ENCODE measurements around the gene GPS1.

GPS1 gene

GRCh38 chr17:82079001-82079677, 27.4 kb downstream of the GPS1 start:
- no peak for DNase-seq (ENCODE audit: low spot score)

- DNase-seq (ENCODE audit: low spot score) = no peak
Measured at GRCh38 chr17:82080048-82080788, 28.5 kb downstream of the GPS1 start.

GRCh38 chr17:82080789-82081464, 29.2 kb downstream of the GPS1 start:
- no peak for DNase-seq (ENCODE audit: low spot score)

- DNase-seq (ENCODE audit: low spot score) = no peak
Measured at GRCh38 chr17:82081546-82081945, 29.8 kb downstream of the GPS1 start.

GRCh38 chr17:82081966-82082365, 30.3 kb downstream of the GPS1 start:
- no peak for DNase-seq (ENCODE audit: low spot score)

- no peak for DNase-seq (ENCODE audit: low spot score)
Measured at GRCh38 chr17:82082456-82082855, 30.8 kb downstream of the GPS1 start.

GRCh38 chr17:82083009-82083408, 31.3 kb downstream of the GPS1 start:
- DNase-seq (ENCODE audit: low spot score) = no peak

GRCh38 chr17:82083533-82084359, 32.0 kb downstream of the GPS1 start:
- no peak for DNase-seq (ENCODE audit: low spot score)

GRCh38 chr17:82084373-82085030, 32.8 kb downstream of the GPS1 start:
- DNase-seq (ENCODE audit: low spot score) = no peak

GRCh38 chr17:82085031-82085861, 33.5 kb downstream of the GPS1 start:
- DNase-seq (ENCODE audit: low spot score) = no peak

GRCh38 chr17:82085931-82086764, 34.5 kb downstream of the GPS1 start:
- DNase-seq (ENCODE audit: low spot score) = no peak

- DNase-seq (ENCODE audit: low spot score) = no peak
Measured at GRCh38 chr17:82086941-82087906, 35.5 kb downstream of the GPS1 start.

- no peak for DNase-seq (ENCODE audit: low spot score)
Measured at GRCh38 chr17:82087961-82088837, 36.5 kb downstream of the GPS1 start.

- DNase-seq (ENCODE audit: low spot score) = no peak
Measured at GRCh38 chr17:82088838-82089722, 37.4 kb downstream of the GPS1 start.

GRCh38 chr17:82089723-82090548, 38.2 kb downstream of the GPS1 start:
- DNase-seq (ENCODE audit: low spot score) = no peak
